Pancreas (tissue), 10 donors: ENCODE results near the gene THSD7A. TPM values are rescaled to one million over a fixed set of nuclear protein-coding genes. Genes with fewer than 3 reads are reported as not detected.

Experiments
- ATAC-seq, 4 donors: fragments of 200-7000 bp; cut with Tn5 transposase; one replicate each; pipeline versions ENCODE4 v1.8.0 to v1.9.1; 2020; ENCODE audit warnings: mild to moderate bottlenecking in 4 of 4, moderate library complexity in 4 of 4
- DNase-seq, 6 donors: peaks; one replicate each; pipeline ENCODE4 v3.0.0-alpha.2; 2020
- FAIRE-seq: peaks from 2 replicates; lab custom pipeline; 2012; peaks lifted over from hg19 to GRCh38; lab: Jason Lieb, UNC
- H3K27ac ChIP-seq, 4 donors: fragments of 200-600 bp; sonication (generic); 1 replicate in 3 of 4; 2 replicates in 1 of 4; pipeline versions ENCODE4 v1.5.0 to v1.8.0; 2020
- H3K27me3 ChIP-seq, 4 donors: fragments of 200-600 bp; one replicate each; pipeline ENCODE4 v1.8.0; 2021
- H3K36me3 ChIP-seq, 3 donors: fragments of 200-600 bp; sonication (generic) in 1 of 3; one replicate each; pipeline versions ENCODE4 v1.5.0 to v1.8.0; 2020 to 2021
- H3K4me1 ChIP-seq, 3 donors: fragments of 200-600 bp; one replicate each; pipeline ENCODE4 v1.8.0; 2021
- H3K4me3 ChIP-seq, 4 donors: fragments of 200-600 bp; sonication (generic) in 2 of 4; one replicate each; pipeline versions ENCODE4 v1.5.0 to v1.8.0; 2020 to 2021
- H3K9me3 ChIP-seq, 4 donors: fragments of 200-600 bp; one replicate each; pipeline ENCODE4 v1.8.0; 2021
- CTCF ChIP-seq, 4 donors: fragments of 200-600 bp; sonication (generic) in 3 of 4; IDR thresholded peaks; one replicate each; pipeline versions ENCODE4 v1.5.0 to v1.8.0; 2021; ENCODE audit warnings: antibody characterized with exemption in 4 of 4
- WGBS, 2 donors: extraction: QIAGEN DNeasy Blood & Tissue Kit; methylation state at CpG; one replicate each; pipeline ENCODE4 v1.1.7; 2013; 5-methylcytosine and 5-hydroxymethylcytosine counted together
- intact Hi-C, 3 donors: fragments of 100-400 bp; cut with DNase I; formaldehyde crosslinking; loops; one replicate each; pipeline versions ENCODE4 v1.11.1 to v1.14.2; 2022
- polyA plus RNA-seq, 2 donors: library from polyadenylated mRNA; stranded (reverse); fragments of 200-250 nt; gene quantifications; one replicate each; pipeline ENCODE4 v1.2.3, GENCODE V29; 2013
- total RNA-seq, 6 donors: library from RNA; stranded (reverse); fragmentation: NEBNext Ultra II Directional in 4 of 6; extraction: Animal tissue kit (Norgen Biotek cat#: 25700) in 4 of 6; gene quantifications; one replicate each; pipeline versions ENCODE4 v1.2.1 to v1.2.4, GENCODE V29; 2021 to 2023
- donor health status: healthy with polysubstance abuse.
- donor health status: DM: no; HTN: no; CAD: no; lungs with moderate emphysema.
- donor health status: DM: no; HTN: no; CAD: no.
- donor health status: control.
- donor health status: control.
- donor health status: Bipolar disorder and iron deficiency.
- donor health status: DM: yes; HTN: yes; CAD: no.
- donor health status: DM: no; HTN: no; CAD: no.
- donor health status: DM: no; HTN: no; CAD: no.
- donor health status: DM: yes; HTN: yes; CAD: no.

The THSD7A gene
- total and polyA plus RNA-seq, 8 donors = 0.30 to 3.7 (median 0.90) TPM

- intact Hi-C loops = no loop called here
- Histone ChIP-seq H3K9me3 (no peaks in the 10 kb centered on the region), H3K36me3 (no peaks in the 10 kb centered on the region), H3K4me1 (peaks cover 0 to 12% (median 8%) of the 10 kb centered on the region in 3 donors), H3K4me3 (no peak overlapping the region), H3K27ac (no peak overlapping the region), H3K27me3 (no peaks in the 10 kb centered on the region)
- no peak for TF ChIP-seq CTCF (IDR thresholded peaks at IDR 0.05)
- DNase-seq = peak in 1 of 6 donors; percentile 25
- 89 to 93% methylated on average over 8 of the region's 8 CpGs for WGBS, 2 donors
- no peak for ATAC-seq
- no peak for FAIRE-seq
These were observed 358.1 kb downstream of the THSD7A start for GRCh38 chr7:11473807-11474424.

- 33 to 37% methylated on average over 2 of the region's 2 CpGs for WGBS, 2 donors
- no peak overlapping the region for H3K27ac ChIP-seq
- H3K9me3 ChIP-seq = no peaks in the 10 kb centered on the region
- no peaks in the 10 kb centered on the region for H3K27me3 ChIP-seq
- DNase-seq (no peak), FAIRE-seq (no peak), ATAC-seq (no peak)
- intact Hi-C loops = no loop called here
- no peak overlapping the region for H3K4me3 ChIP-seq
- TF ChIP-seq CTCF (IDR thresholded peaks at IDR 0.05) = no peak
- H3K4me1 ChIP-seq = peaks cover 0 to 12% (median 10%) of the 10 kb centered on the region in 3 donors
- no peaks in the 10 kb centered on the region for H3K36me3 ChIP-seq
These were observed 358.8 kb downstream of the THSD7A start for GRCh38 chr7:11473220-11473619.

DNA sequence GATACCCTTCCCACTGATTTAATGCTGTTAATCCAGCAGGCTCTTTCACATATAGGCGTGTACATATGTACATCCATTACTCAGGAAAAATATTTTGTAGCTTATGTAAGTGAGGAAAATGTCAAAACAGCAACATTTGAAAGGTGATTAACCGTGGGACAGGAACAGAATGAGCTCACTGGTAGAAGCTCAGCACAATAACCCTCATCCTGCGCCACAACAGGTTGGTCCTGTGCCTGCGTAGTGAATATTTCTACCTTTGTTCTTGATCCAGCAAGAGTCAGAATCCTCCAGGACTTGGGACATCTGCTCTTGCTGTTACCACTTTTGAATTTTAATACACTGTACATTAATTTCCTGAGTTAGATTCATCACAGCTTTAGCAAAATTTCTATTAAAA is 359.4 kb downstream of the THSD7A start:
- no peak for DNase-seq

GRCh38 chr7:11471255-11471654 is 360.7 kb downstream of the THSD7A start:
- DNase-seq (no peak), ATAC-seq (no peak), FAIRE-seq (no peak)
- no peaks in the 10 kb centered on the region for H3K9me3 ChIP-seq
- TF ChIP-seq CTCF (IDR thresholded peaks at IDR 0.05) = no peak
- H3K27ac ChIP-seq = no peak overlapping the region
- no peaks in the 10 kb centered on the region for H3K27me3 ChIP-seq
- no peaks in the 10 kb centered on the region for H3K36me3 ChIP-seq
- WGBS, 2 donors = 63 to 67% methylated on average over 1 of the region's 1 CpG
- no peak overlapping the region for H3K4me3 ChIP-seq
- H3K4me1 ChIP-seq = peaks cover 0 to 12% (median 10%) of the 10 kb centered on the region in 3 donors
- intact Hi-C loops = no loop called here

More for the DNA sequence above, 359.4 kb downstream of the THSD7A start:
- TF ChIP-seq CTCF (IDR thresholded peaks at IDR 0.05) = no peak
- WGBS, 2 donors = 82 to 93% methylated on average over 4 of the region's 4 CpGs
- FAIRE-seq (no peak), ATAC-seq (no peak)
- Histone ChIP-seq H3K4me3 (no peak overlapping the region), H3K27me3 (no peaks in the 10 kb centered on the region), H3K9me3 (no peaks in the 10 kb centered on the region), H3K27ac (no peak overlapping the region), H3K4me1 (peaks cover 0 to 12% (median 10%) of the 10 kb centered on the region in 3 donors), H3K36me3 (no peaks in the 10 kb centered on the region)
- intact Hi-C loops = no loop called here

GRCh38 chr7:11469028-11469745 is 362.8 kb downstream of the THSD7A start:
- H3K9me3 ChIP-seq = no peaks in the 10 kb centered on the region
- H3K27ac ChIP-seq = peak overlapping the region in 1 of 4 donors; percentile 24
- peaks cover 0 to 12% (median 3%) of the 10 kb centered on the region in 3 donors for H3K4me1 ChIP-seq
- FAIRE-seq (no peak), ATAC-seq (peak; percentile 67 to 89 (median 78)), DNase-seq (peak in 1 of 6 donors; percentile 17)
- no peak overlapping the region for H3K4me3 ChIP-seq
- intact Hi-C loops = no loop called here
- H3K36me3 ChIP-seq = no peaks in the 10 kb centered on the region
- H3K27me3 ChIP-seq = no peaks in the 10 kb centered on the region
- WGBS, 2 donors = 24 to 35% methylated on average over 3 of the region's 3 CpGs
- TF ChIP-seq CTCF (IDR thresholded peaks at IDR 0.05) = no peak
